IMR-90 (cell line): ENCODE data around the gene HEXIM1. TPM values are rescaled to one million over a fixed set of nuclear protein-coding genes. Genes with fewer than 3 reads are reported as not detected.

Source experiments
- ATAC-seq: fragments of 200-7000 bp; cut with Tn5 transposase; 2 replicates; pipeline ENCODE4 v1.9.1; 2020; ENCODE audit warnings: low read depth, mild to moderate bottlenecking, moderate library complexity
- BruUV-seq: library from RNA; stranded (reverse); fragments of 400-500 nt; replicated peaks from 2 replicates; lab custom pipeline; 2021; lab: Mats Ljungman, UMichigan
- CTCF ChIA-PET: fragments of 300-600 bp; formaldehyde crosslinking; extraction: SDS; loops from one replicate; lab custom pipeline; 2021; ENCODE audit warnings: antibody characterized with exemption; lab: Yijun Ruan, JAX
- POLR2A ChIA-PET: fragments of 300-600 bp; sonication (Branson Sonifier 250); formaldehyde crosslinking; loops from one replicate; lab custom pipeline; 2022; ENCODE audit warnings: antibody characterized with exemption; ENCODE audit not compliant: unreplicated experiment; lab: Charles Lee
- DNase-seq: peaks from one replicate; pipeline ENCODE4 v3.0.0; 2013
- H2AFZ ChIP-seq: replicated peaks from 2 replicates; pipeline ENCODE3; 2013; ENCODE audit warnings: low read length, mild to moderate bottlenecking; ENCODE audit not compliant: poor library complexity
- H2AK5ac ChIP-seq: 2 replicates; pipeline ENCODE4 v1.6.1; 2013; ENCODE audit warnings: low read depth, low read length, inconsistent platforms
- H2AK9ac ChIP-seq: replicated peaks from 2 replicates; pipeline ENCODE3; 2013; ENCODE audit warnings: mild to moderate bottlenecking, low read depth, low read length, moderate library complexity; ENCODE audit not compliant: poor library complexity
- H2BK120ac ChIP-seq: 2 replicates; pipeline ENCODE4 v1.6.1; 2013; ENCODE audit warnings: low read depth, low read length, inconsistent platforms
- H2BK15ac ChIP-seq: 3 replicates; pipeline ENCODE4 v1.6.1; 2013; ENCODE audit warnings: low read depth, low read length, inconsistent platforms
- H2BK20ac ChIP-seq: 2 replicates; pipeline ENCODE4 v1.6.1; 2013; ENCODE audit warnings: low read depth, mild to moderate bottlenecking, inconsistent platforms, low read length, moderate library complexity
- H2BK5ac ChIP-seq: 2 replicates; pipeline ENCODE4 v1.6.1; 2013; ENCODE audit warnings: mild to moderate bottlenecking, low read depth, low read length, inconsistent platforms; ENCODE audit not compliant: poor library complexity, severe bottlenecking
- H3K14ac ChIP-seq: replicated peaks from 2 replicates; pipeline ENCODE4 v1.6.1; 2013; ENCODE audit warnings: low read depth, low read length, inconsistent platforms
- H3K18ac ChIP-seq: 2 replicates; pipeline ENCODE4 v1.6.1; 2013; ENCODE audit warnings: low read depth, low read length, control low read depth
- H3K23ac ChIP-seq: 2 replicates; pipeline ENCODE4 v1.6.1; 2013; ENCODE audit warnings: low read depth, low read length, inconsistent platforms
- H3K27ac ChIP-seq: 2 replicates; pipeline ENCODE4 v1.5.1; 2013; ENCODE audit warnings: mild to moderate bottlenecking, control low read depth, low read length; ENCODE audit not compliant: insufficient read depth
- H3K27me3 ChIP-seq: 2 replicates; pipeline ENCODE4 v1.6.1; 2013; ENCODE audit warnings: low read length; ENCODE audit not compliant: control insufficient read depth, insufficient read depth
- H3K36me3 ChIP-seq: 2 replicates; pipeline ENCODE4 v1.6.1; 2013; ENCODE audit warnings: low read length, mixed read lengths; ENCODE audit not compliant: control insufficient read depth, insufficient read depth
- H3K4ac ChIP-seq: 2 replicates; pipeline ENCODE4 v1.6.1; 2013; ENCODE audit warnings: low read depth, low read length, inconsistent platforms
- H3K4me1 ChIP-seq: 2 replicates; pipeline ENCODE4 v1.6.1; 2013; ENCODE audit warnings: low read length, mixed read lengths; ENCODE audit not compliant: control insufficient read depth, insufficient read depth
- H3K4me2 ChIP-seq: 2 replicates; pipeline ENCODE4 v1.6.1; 2013; ENCODE audit warnings: low read depth, mild to moderate bottlenecking, control low read depth, low read length, moderate library complexity
- H3K4me3 ChIP-seq: 2 replicates; pipeline ENCODE4 v1.5.1; 2013; ENCODE audit warnings: low read depth, mild to moderate bottlenecking, control low read depth, low read length, moderate library complexity; ENCODE audit not compliant: insufficient read depth
- H3K56ac ChIP-seq: 2 replicates; pipeline ENCODE4 v1.6.1; 2013; ENCODE audit warnings: low read length, inconsistent platforms; ENCODE audit not compliant: insufficient read depth; ENCODE audit errors: extremely low read depth
- H3K79me1 ChIP-seq, 2 experiments: 2 replicates each; pipeline ENCODE4 v1.6.1; 2013; ENCODE audit warnings: low read length in 2 of 2, inconsistent platforms in 1 of 2, low read depth in 1 of 2
- H3K9ac ChIP-seq: 2 replicates; pipeline ENCODE4 v1.6.1; 2013; ENCODE audit warnings: low read depth, low read length, control low read depth
- H3K9me1 ChIP-seq: 2 replicates; pipeline ENCODE4 v1.6.1; 2013; ENCODE audit warnings: low read length, inconsistent platforms; ENCODE audit not compliant: insufficient read depth
- H3K9me3 ChIP-seq: 2 replicates; pipeline ENCODE4 v1.6.1; 2013; ENCODE audit warnings: low read length; ENCODE audit not compliant: control insufficient read depth, insufficient read depth
- H4K20me1 ChIP-seq: 2 replicates; pipeline ENCODE4 v1.6.1; 2013; ENCODE audit warnings: low read length, inconsistent platforms; ENCODE audit not compliant: insufficient read depth
- H4K5ac ChIP-seq: 2 replicates; pipeline ENCODE4 v1.6.1; 2013; ENCODE audit warnings: mild to moderate bottlenecking, low read depth, low read length, control low read depth
- H4K8ac ChIP-seq, 2 experiments: 2 replicates each; pipeline ENCODE4 v1.6.1; 2013; ENCODE audit warnings: low read depth in 2 of 2, low read length in 2 of 2, control low read depth in 1 of 2, inconsistent platforms in 1 of 2
- H4K91ac ChIP-seq: 2 replicates; pipeline ENCODE4 v1.6.1; 2013; ENCODE audit warnings: low read depth, low read length, inconsistent platforms; ENCODE audit not compliant: insufficient read depth
- CEBPB ChIP-seq: IDR thresholded peaks from 2 replicates; pipeline ENCODE4 v1.6.1; 2012; ENCODE audit warnings: low read depth, low read length, improper control_type of control experiment
- CHD1 ChIP-seq: IDR thresholded peaks from 2 replicates; pipeline ENCODE4 v1.6.1; 2012; ENCODE audit warnings: low read depth, low read length, improper control_type of control experiment
- FOS ChIP-seq: fragments of 150-350 bp; IDR thresholded peaks from 2 replicates; pipeline ENCODE4 v1.6.1; 2016; ENCODE audit warnings: low read depth, low read length
- MAFK ChIP-seq: IDR thresholded peaks from 2 replicates; pipeline ENCODE4 v1.6.1; 2012; ENCODE audit warnings: low read depth, low read length, improper control_type of control experiment
- MXI1 ChIP-seq: IDR thresholded peaks from 2 replicates; pipeline ENCODE4 v1.6.1; 2012; ENCODE audit warnings: low read depth, mild to moderate bottlenecking, low read length, moderate library complexity, borderline replicate concordance
- NFE2L2 ChIP-seq: fragments of 150-350 bp; IDR thresholded peaks from 2 replicates; pipeline ENCODE4 v1.6.1; 2016; ENCODE audit warnings: low read depth, mild to moderate bottlenecking, low read length
- POLR2A ChIP-seq: IDR thresholded peaks from 2 replicates; pipeline ENCODE4 v1.6.1; 2012; ENCODE audit warnings: mild to moderate bottlenecking, low read depth, low read length
- RAD21 ChIP-seq: IDR thresholded peaks from 2 replicates; pipeline ENCODE4 v1.6.1; 2012; ENCODE audit warnings: low read length, improper control_type of control experiment
- RCOR1 ChIP-seq: IDR thresholded peaks from 2 replicates; pipeline ENCODE4 v1.6.1; 2012; ENCODE audit warnings: mild to moderate bottlenecking, low read length, improper control_type of control experiment; ENCODE audit not compliant: insufficient replicate concordance
- RFX5 ChIP-seq: IDR thresholded peaks from 2 replicates; pipeline ENCODE4 v1.8.0; 2012; ENCODE audit warnings: low read depth, mild to moderate bottlenecking, low read length, moderate library complexity
- SMC3 ChIP-seq: fragments of 150-350 bp; IDR thresholded peaks from 2 replicates; pipeline ENCODE4 v1.6.1; 2016; ENCODE audit warnings: low read depth, mild to moderate bottlenecking, antibody characterized with exemption, low read length, moderate library complexity
- USF2 ChIP-seq: fragments of 150-350 bp; IDR thresholded peaks from 2 replicates; pipeline ENCODE4 v1.6.1; 2017; ENCODE audit warnings: mild to moderate bottlenecking, antibody characterized with exemption, low read length, low read depth
- WGBS, 2 experiments: methylation state at CpG; one replicate each; pipeline versions ENCODE4 v1.1.5 to v1.1.7; 2013; ENCODE audit warnings: missing lambda C conversion rate in 2 of 2; ENCODE audit not compliant: insufficient read length in 1 of 2; ENCODE audit errors: extremely low coverage in 2 of 2; 5-methylcytosine and 5-hydroxymethylcytosine counted together
- dilution Hi-C: fragments of 300-500 bp; cut with HindIII; formaldehyde crosslinking; loops from one replicate; pipeline ENCODE4 v1.14.3; 2018; ENCODE audit warnings: low sequenced_read_pairs; ENCODE audit not compliant: unreplicated experiment
- in situ Hi-C: fragments of 300-500 bp; cut with MboI; formaldehyde crosslinking; loops from 3 replicates; pipeline ENCODE4 v1.14.3; 2019; ENCODE audit warnings: low sequenced_read_pairs, inconsistent platforms, mixed read lengths
- intact Hi-C: fragments of 100-400 bp; cut with micrococcal nuclease; formaldehyde crosslinking; loops from 2 replicates; pipeline ENCODE4 v1.10.0; 2022
- polyA plus RNA-seq, 3 experiments: library from polyadenylated mRNA; depleted of rRNA; stranded (reverse); fragments of >200 nt; gene quantifications; 2 replicates each; pipeline ENCODE4 v1.2.3, GENCODE V29; 2012; ENCODE audit warnings: low replicate concordance in 1 of 3
- total RNA-seq: library from RNA; depleted of rRNA; stranded (reverse); fragments of >200 nt; gene quantifications from 2 replicates; pipeline ENCODE4 v1.2.3, GENCODE V29; 2012
- TF ChIP-seq, protein P1 (sequence below): conservative IDR thresholded peaks from 2 replicates; pipeline ENCODE4 v1.5.1; 2012; ENCODE audit warnings: mild to moderate bottlenecking, low read depth, low read length, improper control_type of control experiment
- TF ChIP-seq, protein P2 (sequence below): fragments of 150-350 bp; IDR thresholded peaks from 2 replicates; pipeline ENCODE4 v1.6.1; 2016; ENCODE audit warnings: low read depth, mild to moderate bottlenecking, low read length, moderate library complexity, borderline replicate concordance

The HEXIM1 gene
- total and polyA plus RNA-seq, 2 of the 4 experiments (the other 2 are of a cell fraction): 5.9 to 14.5 TPM

GRCh38 chr17:45197108-45197507 lies 48.8 kb downstream of the HEXIM1 start:
- Histone ChIP-seq H2BK15ac (no peak overlapping the region), H3K56ac (no peak overlapping the region), H3K4ac (peak overlapping the region; percentile 95), H2BK120ac (peak overlapping the region; percentile 89; the same call in 1 of the 2 replicates), H3K9ac (peak overlapping the region; percentile 35; the same call in 1 of the 2 replicates), H3K18ac (peak overlapping the region; percentile 74; the same call in 1 of the 2 replicates), H3K4me3 (no peak overlapping the region), H2BK5ac (no peak overlapping the region), H2AK9ac (peak overlapping the region; percentile 21), H3K27me3 (no peaks in the 10 kb centered on the region), H3K4me2 (no peak overlapping the region; the same call in 1 of the 2 replicates), H3K27ac (peak overlapping the region; percentile 60), H4K20me1 (no peaks in the 10 kb centered on the region), H2AK5ac (no peak overlapping the region), H3K9me1 (no peaks in the 10 kb centered on the region), H4K5ac (peak overlapping the region; percentile 92), H3K36me3 (no peaks in the 10 kb centered on the region), H3K4me1 (peaks cover 10% of the 10 kb centered on the region), H4K91ac (peak overlapping the region; percentile 68), H2AFZ (peak overlapping the region; percentile 98), H2BK20ac (no peak overlapping the region), H3K23ac (no peak overlapping the region), H3K14ac (peak overlapping the region; percentile 89; the same call in 1 of the 2 replicates), H3K9me3 (no peaks in the 10 kb centered on the region), H4K8ac (peak overlapping the region; percentile 60 to 96; a peak in 3 of 4 replicates), H3K79me1 (no peaks in the 10 kb centered on the region)
- in situ Hi-C loops: loop anchor here (5.0 kb wide), 1 partner anchor 60 kb away; the partner anchor contains the start of gene ACBD4
- no TSS peak for BruUV-seq
- dilution Hi-C loops: no loop called here
- WGBS, 2 experiments: 100% methylated on average over 2 of the region's 6 CpGs; no CpG with 5 or more reads in 1 of the 2 experiments
- ATAC-seq: peak; percentile 1; the same call in 1 of the 2 replicates
- DNase-seq: no peak
- intact Hi-C loops: loop anchor here (1.0 kb wide), 2 partner anchors 48 to 62 kb away; partner anchors contain the start of gene ACBD4
- ChIA-PET POLR2A (interaction anchor here (0.8 to 1.6 kb wide), 4 partner anchors 8 to 46 kb away, joined by 3 to 12 read pairs (median 4); partner anchors contain the start of gene HEXIM2), CTCF (interaction anchor here (0.6 to 3.3 kb wide), 16 partner anchors 8 to 378 kb away, joined by 3 to 60 read pairs (median 4); partner anchors contain the start of genes ACBD4 and HEXIM1)
- no peak for TF ChIP-seq NFE2L2
- no peak for TF ChIP-seq POLR2A
- TF ChIP-seq MXI1: no peak
- no peak for TF ChIP-seq FOS
- TF ChIP-seq MAFK: no peak
- TF ChIP-seq RCOR1: no peak
- TF ChIP-seq, protein P1, sequence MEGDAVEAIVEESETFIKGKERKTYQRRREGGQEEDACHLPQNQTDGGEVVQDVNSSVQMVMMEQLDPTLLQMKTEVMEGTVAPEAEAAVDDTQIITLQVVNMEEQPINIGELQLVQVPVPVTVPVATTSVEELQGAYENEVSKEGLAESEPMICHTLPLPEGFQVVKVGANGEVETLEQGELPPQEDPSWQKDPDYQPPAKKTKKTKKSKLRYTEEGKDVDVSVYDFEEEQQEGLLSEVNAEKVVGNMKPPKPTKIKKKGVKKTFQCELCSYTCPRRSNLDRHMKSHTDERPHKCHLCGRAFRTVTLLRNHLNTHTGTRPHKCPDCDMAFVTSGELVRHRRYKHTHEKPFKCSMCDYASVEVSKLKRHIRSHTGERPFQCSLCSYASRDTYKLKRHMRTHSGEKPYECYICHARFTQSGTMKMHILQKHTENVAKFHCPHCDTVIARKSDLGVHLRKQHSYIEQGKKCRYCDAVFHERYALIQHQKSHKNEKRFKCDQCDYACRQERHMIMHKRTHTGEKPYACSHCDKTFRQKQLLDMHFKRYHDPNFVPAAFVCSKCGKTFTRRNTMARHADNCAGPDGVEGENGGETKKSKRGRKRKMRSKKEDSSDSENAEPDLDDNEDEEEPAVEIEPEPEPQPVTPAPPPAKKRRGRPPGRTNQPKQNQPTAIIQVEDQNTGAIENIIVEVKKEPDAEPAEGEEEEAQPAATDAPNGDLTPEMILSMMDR: no peak
- TF ChIP-seq, protein P2, sequence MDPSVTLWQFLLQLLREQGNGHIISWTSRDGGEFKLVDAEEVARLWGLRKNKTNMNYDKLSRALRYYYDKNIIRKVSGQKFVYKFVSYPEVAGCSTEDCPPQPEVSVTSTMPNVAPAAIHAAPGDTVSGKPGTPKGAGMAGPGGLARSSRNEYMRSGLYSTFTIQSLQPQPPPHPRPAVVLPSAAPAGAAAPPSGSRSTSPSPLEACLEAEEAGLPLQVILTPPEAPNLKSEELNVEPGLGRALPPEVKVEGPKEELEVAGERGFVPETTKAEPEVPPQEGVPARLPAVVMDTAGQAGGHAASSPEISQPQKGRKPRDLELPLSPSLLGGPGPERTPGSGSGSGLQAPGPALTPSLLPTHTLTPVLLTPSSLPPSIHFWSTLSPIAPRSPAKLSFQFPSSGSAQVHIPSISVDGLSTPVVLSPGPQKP: no peak
- TF ChIP-seq SMC3: no peak
- no peak for TF ChIP-seq USF2
- TF ChIP-seq CHD1: no peak
- no peak for TF ChIP-seq RFX5
- TF ChIP-seq RAD21: no peak
- TF ChIP-seq CEBPB: no peak
